ENCODE measurements around the gene SYF2. TPM values are rescaled to one million over a fixed set of nuclear protein-coding genes. Genes with fewer than 3 reads are reported as not detected.
A peak's percentile ranks its signal among the peaks of the same experiment; 100 is the strongest.

The SYF2 gene
- total RNA-seq, 2 donors from 2014 or later: 46.5 to 51.0 TPM

GRCh38 chr1:25255706-25256577, 23.6 kb upstream of the SYF2 start:
- TF ChIP-seq POLR2A (IDR thresholded peaks at IDR 0.05) (no peak), CTCF (IDR thresholded peaks at IDR 0.05) (no peak), POLR2AphosphoS5 (IDR thresholded peaks at IDR 0.05) (no peak)
- Histone ChIP-seq H3K36me3 (no peaks in the 10 kb centered on the region), H3K27me3 (replicated peaks; ENCODE audit: insufficient read depth) (no peaks in the 10 kb centered on the region), H3K4me1 (replicated peaks) (peaks cover 2% of the 10 kb centered on the region), H3K9me3 (no peaks in the 10 kb centered on the region), H3K4me3 (no peak overlapping the region), H3K27ac (no peak overlapping the region)
- WGBS: 72% methylated on average over 18 of the region's 18 CpGs
- intact Hi-C loops (cut with DNase I): no loop called here
- DNase-seq (ENCODE audit: low spot score): no peak

DNA sequence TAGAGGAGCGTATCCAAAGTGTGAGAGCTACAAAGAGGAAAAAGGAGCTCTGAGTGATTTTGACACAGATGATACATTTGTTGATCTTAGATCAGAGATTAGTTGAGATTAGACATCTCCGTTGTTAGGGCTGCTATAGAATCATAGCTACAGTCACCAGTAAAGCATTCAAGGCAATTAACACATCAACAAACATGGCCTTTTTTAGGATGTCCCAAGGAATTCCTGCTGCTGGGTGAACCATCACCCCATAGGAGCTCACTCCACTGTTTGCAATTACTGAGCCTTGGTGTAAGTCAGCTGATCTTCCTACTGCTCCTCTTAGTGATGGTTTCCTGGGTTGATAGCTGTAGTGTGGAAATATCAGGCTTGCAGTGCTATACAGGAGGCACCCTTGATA, 21.6 kb upstream of the SYF2 start:
- no peaks in the 10 kb centered on the region for H3K9me3 ChIP-seq
- H3K36me3 ChIP-seq: no peaks in the 10 kb centered on the region
- 52% methylated on average over 2 of the region's 2 CpGs for whole genome bisulfite sequencing
- H3K27me3 ChIP-seq (replicated peaks; ENCODE audit: insufficient read depth): no peaks in the 10 kb centered on the region
- DNase-seq (ENCODE audit: low spot score): no peak
- H3K27ac ChIP-seq: no peak overlapping the region
- H3K4me1 ChIP-seq (replicated peaks): peaks cover 2% of the 10 kb centered on the region
- H3K4me3 ChIP-seq: no peak overlapping the region
- intact Hi-C loops (cut with DNase I): no loop called here
- TF ChIP-seq CTCF (IDR thresholded peaks at IDR 0.05) (no peak), POLR2AphosphoS5 (IDR thresholded peaks at IDR 0.05) (no peak), POLR2A (IDR thresholded peaks at IDR 0.05) (no peak)

DNA sequence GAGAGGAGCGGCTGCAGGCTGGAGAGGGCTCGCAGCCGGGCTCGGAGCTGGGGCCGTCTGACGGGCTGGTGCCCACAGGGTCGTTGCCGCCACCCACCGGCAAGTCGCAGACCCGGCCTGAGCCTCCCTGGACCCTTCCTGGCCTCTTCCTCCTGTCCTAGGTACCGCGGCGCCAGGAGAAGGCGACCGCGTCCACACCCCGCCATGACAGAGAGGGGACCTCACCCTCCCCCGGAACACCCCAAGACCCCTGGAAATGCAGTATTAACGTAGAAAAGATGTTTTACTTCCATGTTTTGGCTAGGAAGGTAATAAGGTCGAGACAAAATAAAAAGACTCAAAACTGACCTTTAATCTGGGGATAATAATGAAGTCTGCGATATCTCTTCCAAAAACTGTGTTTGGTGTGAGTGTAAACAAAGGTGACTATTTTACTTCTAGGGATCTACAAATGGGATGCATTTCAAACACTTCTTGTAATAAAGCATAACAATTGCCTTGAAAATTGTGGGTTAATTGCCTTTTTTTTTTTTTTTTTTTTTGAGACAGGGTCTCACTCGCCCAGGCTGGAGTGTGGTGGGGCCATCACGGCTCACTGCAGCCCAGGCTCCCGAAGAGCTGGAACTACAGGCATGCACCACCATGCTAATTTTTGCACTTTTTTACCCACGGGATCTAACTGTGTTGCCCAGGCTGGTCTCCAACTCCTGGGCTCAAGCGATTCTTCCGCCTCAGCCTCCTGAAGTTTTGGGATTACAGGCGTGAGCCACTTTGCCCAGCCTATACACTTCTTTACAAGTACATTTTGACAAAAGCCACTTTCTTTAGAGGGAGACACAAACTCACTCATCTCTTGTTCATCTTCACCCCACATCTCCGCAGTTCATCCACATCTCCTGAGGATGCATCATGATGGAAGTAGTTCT, 15.8 kb upstream of the SYF2 start:
- Histone ChIP-seq H3K4me3 (peak overlapping the region; percentile 82 to 92), H3K36me3 (peaks cover 0 to 5% of the 10 kb centered on the region in 2 donors), H3K9me3 (no peaks in the 10 kb centered on the region), H3K4me1 (replicated peaks) (peaks cover 5% of the 10 kb centered on the region), H3K27me3 (replicated peaks; ENCODE audit: insufficient read depth) (no peaks in the 10 kb centered on the region), H3K27ac (peak overlapping the region; percentile 98 to 100)
- no peak for TF ChIP-seq CTCF (IDR thresholded peaks at IDR 0.05)
- no peak for TF ChIP-seq POLR2AphosphoS5 (IDR thresholded peaks at IDR 0.05)
- no peak for TF ChIP-seq POLR2A (IDR thresholded peaks at IDR 0.05)
- intact Hi-C loops (cut with DNase I): loop anchor here (10.0 kb wide), 1 partner anchor 97 kb away; no protein-coding TSS in a partner anchor
- no peak for DNase-seq (ENCODE audit: low spot score)
- WGBS: 20% methylated on average over 30 of the region's 30 CpGs

DNA sequence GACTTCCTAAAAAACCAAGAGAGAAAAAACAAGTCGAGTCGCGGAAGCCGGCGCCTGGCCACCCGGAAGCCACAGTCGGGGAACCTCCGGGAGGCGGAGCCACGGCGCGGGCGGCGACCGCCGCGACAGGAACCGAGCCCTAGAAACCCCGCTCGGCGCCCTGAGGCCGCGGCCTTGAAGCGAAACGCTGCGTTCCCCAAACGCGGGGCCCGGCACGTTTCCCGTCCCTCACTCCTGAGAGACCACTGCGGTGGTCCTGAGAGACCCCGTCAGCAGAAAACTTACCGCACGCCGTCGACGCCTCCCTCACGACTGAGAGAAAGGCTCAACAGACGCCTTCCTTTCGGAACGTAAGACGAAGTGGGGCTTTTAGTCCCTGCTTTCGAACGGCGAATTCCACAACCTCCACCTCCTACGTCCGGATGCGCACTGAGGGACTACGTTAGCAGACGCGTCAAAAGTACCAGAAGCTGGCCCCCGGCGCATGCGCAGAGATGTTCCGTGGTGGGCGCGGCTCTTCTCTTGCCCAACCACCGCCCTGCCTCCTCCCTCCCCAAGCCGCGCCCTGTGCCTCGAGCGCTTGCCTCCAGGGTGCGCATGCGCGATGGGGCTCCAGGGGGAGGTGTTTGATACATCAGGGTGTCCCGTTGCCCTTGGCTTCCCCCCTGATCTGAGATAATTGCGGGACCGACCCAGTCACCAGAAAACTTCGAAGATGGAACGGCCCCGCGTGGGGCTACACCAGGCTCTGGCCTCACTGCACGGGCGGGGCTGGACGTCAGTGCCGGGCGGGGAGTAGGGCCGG, 14.9 kb upstream of the SYF2 start, which contains the start of gene RSRP1:
RSRP1 (minus strand) TSS at position 431 of the 805 bp plus-strand sequence. CDS start 491 bp downstream, outside the sequence.
- intact Hi-C loops (cut with DNase I): loop anchor here (10.0 kb wide), 1 partner anchor 98 kb away; no protein-coding TSS in a partner anchor
- Histone ChIP-seq H3K4me1 (replicated peaks) (peaks cover 3% of the 10 kb centered on the region), H3K27me3 (replicated peaks; ENCODE audit: insufficient read depth) (no peaks in the 10 kb centered on the region), H3K36me3 (peaks cover 0 to 9% of the 10 kb centered on the region in 2 donors), H3K9me3 (no peaks in the 10 kb centered on the region), H3K4me3 (peak within 1 kb of the TSS; percentile 82 to 92), H3K27ac (peak within 1 kb of the TSS; percentile 98 to 100)
- peak; percentile 98 for DNase-seq (ENCODE audit: low spot score)
- TF ChIP-seq CTCF (IDR thresholded peaks at IDR 0.05) (peak in 2 of 4 experiments; percentile 53 to 63), POLR2A (IDR thresholded peaks at IDR 0.05) (peak; percentile 98), POLR2AphosphoS5 (IDR thresholded peaks at IDR 0.05) (peak; percentile 99)
- under 1% methylated on average over 76 of the region's 79 CpGs for WGBS
